ENCODE results near the gene CXCL17. TPM values are rescaled to one million over a fixed set of nuclear protein-coding genes. Genes with fewer than 3 reads are reported as not detected.

Gene CXCL17
- total RNA-seq, 1 experiment from 2014 or later = 0.32 TPM

DNA sequence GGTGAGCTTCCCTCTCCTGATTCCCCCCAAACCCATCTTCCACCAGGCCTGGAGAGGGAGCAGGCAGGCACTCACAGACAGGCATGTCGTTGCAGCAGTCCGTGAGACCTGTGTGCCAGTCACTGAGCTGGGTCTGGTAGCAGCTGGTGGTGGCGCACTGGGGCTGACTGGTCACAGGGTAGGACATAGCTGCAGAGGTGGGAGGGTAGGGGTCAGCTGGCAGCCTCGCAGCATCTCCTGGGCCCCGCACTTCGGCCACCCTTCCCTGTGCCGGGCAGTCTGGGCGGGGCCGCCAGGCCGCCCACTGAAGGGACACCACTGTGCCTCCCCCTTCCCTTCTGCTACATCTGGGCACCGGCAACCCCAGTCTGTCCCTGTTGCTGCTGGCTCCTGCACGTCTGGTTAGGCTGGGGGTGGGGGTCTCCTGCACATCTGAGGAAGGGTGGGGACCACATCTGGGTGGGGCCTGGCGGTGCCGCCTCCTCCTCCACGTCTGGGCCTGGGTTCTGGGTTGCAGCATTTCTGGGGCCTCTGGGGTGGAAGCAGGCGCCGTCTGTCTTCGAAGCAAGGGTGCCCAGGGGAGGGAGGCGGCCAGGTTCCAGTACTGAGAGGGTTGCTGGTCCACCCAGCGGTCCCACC, 53.8 kb downstream of the CXCL17 start:
- no peak overlapping the region for H3K4me3 ChIP-seq (replicated peaks in 1 of 2; ENCODE audit: low read depth in 1 of 2, low read length in 2 of 2)
- ChIA-PET CTCF (no interaction called here), POLR2A (interaction anchor here (0.7 kb wide), 1 partner anchor 8 kb away, joined by 3 read pairs; no protein-coding TSS in a partner anchor), RAD21 (ENCODE audit: low non-redundant PET in 1 of 2, low total read pairs in 2 of 2, uncharacterized antibody in 2 of 2, unreplicated experiment in 2 of 2) (no interaction called here)
- H3K9ac ChIP-seq (ENCODE audit: low read length) = no peak overlapping the region
- no peak for DNase-seq (ENCODE audit: low read depth, low spot score)
- intact Hi-C loops (cut with micrococcal nuclease) = no loop called here
- H3K27me3 ChIP-seq (ENCODE audit: insufficient read depth, low read length) = no peaks in the 10 kb centered on the region
- H4K20me1 ChIP-seq (ENCODE audit: insufficient read depth) = no peaks in the 10 kb centered on the region
- no peaks in the 10 kb centered on the region for H3K9me3 ChIP-seq (ENCODE audit: control insufficient read depth in 1 of 2, insufficient read depth in 1 of 2, low read depth in 1 of 2, low read length in 2 of 2)
- peaks cover 6 to 21% of the 10 kb centered on the region in 2 experiments for H3K4me1 ChIP-seq (ENCODE audit: control insufficient read depth in 1 of 2, insufficient read depth in 2 of 2, low read length in 2 of 2)
- ATAC-seq = no peak
- no peaks in the 10 kb centered on the region for H3K36me3 ChIP-seq (ENCODE audit: control insufficient read depth in 1 of 2, insufficient read depth in 2 of 2, low read length in 2 of 2)
- no peaks in the 10 kb centered on the region for H3K9me2 ChIP-seq (ENCODE audit: insufficient read depth)
- H3K4me2 ChIP-seq (ENCODE audit: low read length) = no peak overlapping the region
- H2AFZ ChIP-seq (ENCODE audit: low read depth, low read length, poor library complexity, severe bottlenecking) = no peak overlapping the region
- H3K79me2 ChIP-seq (ENCODE audit: insufficient read depth, low read length) = no peaks in the 10 kb centered on the region
- BruUV-seq (replicated peaks) = no TSS peak
- TF ChIP-seq JUND (IDR thresholded peaks at IDR 0.05) = no peak
- TF ChIP-seq CEBPB (IDR thresholded peaks at IDR 0.05; ENCODE audit: low read depth) = no peak
- TF ChIP-seq TCF7L2 (IDR thresholded peaks at IDR 0.05; ENCODE audit: borderline replicate concordance, extremely low read depth, insufficient read depth, insufficient read length) = no peak
- no peak for TF ChIP-seq ZFX (IDR thresholded peaks at IDR 0.05)
- no peak for TF ChIP-seq POLR2AphosphoS5 (IDR thresholded peaks at IDR 0.05; ENCODE audit: low read depth, low read length)
- TF ChIP-seq, protein P1, sequence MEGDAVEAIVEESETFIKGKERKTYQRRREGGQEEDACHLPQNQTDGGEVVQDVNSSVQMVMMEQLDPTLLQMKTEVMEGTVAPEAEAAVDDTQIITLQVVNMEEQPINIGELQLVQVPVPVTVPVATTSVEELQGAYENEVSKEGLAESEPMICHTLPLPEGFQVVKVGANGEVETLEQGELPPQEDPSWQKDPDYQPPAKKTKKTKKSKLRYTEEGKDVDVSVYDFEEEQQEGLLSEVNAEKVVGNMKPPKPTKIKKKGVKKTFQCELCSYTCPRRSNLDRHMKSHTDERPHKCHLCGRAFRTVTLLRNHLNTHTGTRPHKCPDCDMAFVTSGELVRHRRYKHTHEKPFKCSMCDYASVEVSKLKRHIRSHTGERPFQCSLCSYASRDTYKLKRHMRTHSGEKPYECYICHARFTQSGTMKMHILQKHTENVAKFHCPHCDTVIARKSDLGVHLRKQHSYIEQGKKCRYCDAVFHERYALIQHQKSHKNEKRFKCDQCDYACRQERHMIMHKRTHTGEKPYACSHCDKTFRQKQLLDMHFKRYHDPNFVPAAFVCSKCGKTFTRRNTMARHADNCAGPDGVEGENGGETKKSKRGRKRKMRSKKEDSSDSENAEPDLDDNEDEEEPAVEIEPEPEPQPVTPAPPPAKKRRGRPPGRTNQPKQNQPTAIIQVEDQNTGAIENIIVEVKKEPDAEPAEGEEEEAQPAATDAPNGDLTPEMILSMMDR (IDR thresholded peaks at IDR 0.05 in 2 of 3, conservative IDR thresholded peaks at IDR 0.05 in 1 of 3; ENCODE audit: borderline replicate concordance in 1 of 3, insufficient read depth in 1 of 3, low read depth in 2 of 3, low read length in 2 of 3) = no peak
- TF ChIP-seq, protein P2, sequence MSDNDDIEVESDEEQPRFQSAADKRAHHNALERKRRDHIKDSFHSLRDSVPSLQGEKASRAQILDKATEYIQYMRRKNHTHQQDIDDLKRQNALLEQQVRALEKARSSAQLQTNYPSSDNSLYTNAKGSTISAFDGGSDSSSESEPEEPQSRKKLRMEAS (IDR thresholded peaks at IDR 0.05) = no peak
- TF ChIP-seq RAD21 (IDR thresholded peaks at IDR 0.05; ENCODE audit: low read depth) = no peak
- no peak for TF ChIP-seq SP1 (IDR thresholded peaks at IDR 0.05; ENCODE audit: low read depth)
- TF ChIP-seq SRF (IDR thresholded peaks at IDR 0.05; ENCODE audit: low read depth) = no peak
- no peak for TF ChIP-seq YY1 (IDR thresholded peaks at IDR 0.05; ENCODE audit: extremely low read depth, insufficient replicate concordance, low read depth, low read length)
- TF ChIP-seq, protein P3, sequence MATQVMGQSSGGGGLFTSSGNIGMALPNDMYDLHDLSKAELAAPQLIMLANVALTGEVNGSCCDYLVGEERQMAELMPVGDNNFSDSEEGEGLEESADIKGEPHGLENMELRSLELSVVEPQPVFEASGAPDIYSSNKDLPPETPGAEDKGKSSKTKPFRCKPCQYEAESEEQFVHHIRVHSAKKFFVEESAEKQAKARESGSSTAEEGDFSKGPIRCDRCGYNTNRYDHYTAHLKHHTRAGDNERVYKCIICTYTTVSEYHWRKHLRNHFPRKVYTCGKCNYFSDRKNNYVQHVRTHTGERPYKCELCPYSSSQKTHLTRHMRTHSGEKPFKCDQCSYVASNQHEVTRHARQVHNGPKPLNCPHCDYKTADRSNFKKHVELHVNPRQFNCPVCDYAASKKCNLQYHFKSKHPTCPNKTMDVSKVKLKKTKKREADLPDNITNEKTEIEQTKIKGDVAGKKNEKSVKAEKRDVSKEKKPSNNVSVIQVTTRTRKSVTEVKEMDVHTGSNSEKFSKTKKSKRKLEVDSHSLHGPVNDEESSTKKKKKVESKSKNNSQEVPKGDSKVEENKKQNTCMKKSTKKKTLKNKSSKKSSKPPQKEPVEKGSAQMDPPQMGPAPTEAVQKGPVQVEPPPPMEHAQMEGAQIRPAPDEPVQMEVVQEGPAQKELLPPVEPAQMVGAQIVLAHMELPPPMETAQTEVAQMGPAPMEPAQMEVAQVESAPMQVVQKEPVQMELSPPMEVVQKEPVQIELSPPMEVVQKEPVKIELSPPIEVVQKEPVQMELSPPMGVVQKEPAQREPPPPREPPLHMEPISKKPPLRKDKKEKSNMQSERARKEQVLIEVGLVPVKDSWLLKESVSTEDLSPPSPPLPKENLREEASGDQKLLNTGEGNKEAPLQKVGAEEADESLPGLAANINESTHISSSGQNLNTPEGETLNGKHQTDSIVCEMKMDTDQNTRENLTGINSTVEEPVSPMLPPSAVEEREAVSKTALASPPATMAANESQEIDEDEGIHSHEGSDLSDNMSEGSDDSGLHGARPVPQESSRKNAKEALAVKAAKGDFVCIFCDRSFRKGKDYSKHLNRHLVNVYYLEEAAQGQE (IDR thresholded peaks at IDR 0.05; ENCODE audit: low read depth) = no peak
- H3K27ac ChIP-seq (ENCODE audit: low read depth, low read length) = no peak overlapping the region; the same call in 1 of the 2 replicates

Measured in HCT116 (cell line).